ENCODE results near the gene DCDC2C.

- TF ChIP-seq CTCF (IDR thresholded peaks at IDR 0.05; ENCODE audit: borderline replicate concordance, extremely low read depth, low read length, poor library complexity, severe bottlenecking) (no peak), EZH2 (IDR thresholded peaks at IDR 0.05; ENCODE audit: borderline replicate concordance, low read depth, low read length, severe bottlenecking) (no peak)
These were observed 164.8 kb downstream of the DCDC2C start for GRCh38 chr2:3868012-3868805.
